GM21360 (cell line): Measurements from ENCODE around the gene ITGB2.

Source experiments
- ATAC-seq: cut with Tn5 transposase; IDR thresholded peaks from one replicate; pipeline ENCODE4 v1.9.1; 2021; ENCODE audit warnings: mild to moderate bottlenecking, moderate library complexity; ENCODE audit not compliant: unreplicated experiment

ITGB2 gene

GRCh38 chr21:44955798-44956175 lies 35.1 kb upstream of the ITGB2 start:
- no peak for ATAC-seq

DNA sequence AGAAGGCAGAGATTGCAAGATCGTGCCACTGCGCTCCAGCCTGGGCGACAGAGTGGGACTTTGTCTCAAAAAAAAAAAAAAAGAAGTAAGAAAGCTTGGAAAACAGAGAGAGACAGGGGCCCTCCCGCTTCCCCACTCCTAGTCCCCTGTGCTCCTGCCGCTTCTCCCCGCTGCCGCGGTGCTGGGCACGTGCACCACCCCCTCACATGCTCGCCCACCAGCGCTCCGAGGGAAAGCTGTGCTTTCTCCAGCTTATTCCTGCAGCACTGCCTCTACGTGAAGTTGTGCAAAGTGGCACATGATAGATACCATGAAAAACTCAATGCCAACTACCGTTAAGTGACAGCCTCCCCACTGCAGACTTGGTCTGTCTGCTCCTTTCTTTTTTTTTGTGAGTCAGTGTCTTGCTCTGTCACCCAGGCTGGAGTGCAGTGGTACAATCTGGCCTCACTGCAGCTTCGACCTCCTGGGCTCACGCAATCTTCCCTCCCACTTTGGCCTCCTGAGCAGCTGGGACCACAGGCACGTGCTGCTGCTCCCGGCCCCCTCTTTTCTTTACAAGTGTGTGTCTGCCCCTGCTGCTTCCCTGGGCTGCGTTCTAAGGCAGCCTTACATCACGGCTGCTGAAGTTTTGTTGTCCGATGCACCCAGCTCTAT lies 34.6 kb upstream of the ITGB2 start:
- no peak for ATAC-seq

DNA sequence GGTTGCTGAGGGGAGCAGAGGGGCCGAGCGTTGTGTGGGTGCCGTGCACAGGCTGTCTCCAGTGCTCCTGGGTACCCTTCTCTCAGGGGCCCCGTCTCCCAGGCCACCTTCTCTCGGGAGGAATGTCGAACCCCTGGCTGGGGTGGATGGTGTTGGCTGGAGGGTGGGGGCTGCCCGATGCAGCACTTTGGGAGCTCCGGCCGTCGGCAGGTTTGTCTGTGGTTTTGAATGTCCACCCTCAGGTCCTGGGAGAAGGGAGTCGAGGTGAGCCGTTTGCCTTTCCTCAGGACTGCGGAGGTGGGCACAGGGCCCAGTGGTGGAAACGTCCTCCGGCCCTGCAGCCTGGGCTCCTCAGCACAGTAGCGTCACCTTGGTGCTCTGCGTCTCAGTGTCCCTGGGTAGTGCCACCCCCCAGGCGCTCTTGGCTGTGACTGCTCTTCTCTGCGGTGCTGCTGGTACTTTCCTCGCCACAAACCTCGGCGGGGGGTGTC lies 33.6 kb upstream of the ITGB2 start:
- no peak for ATAC-seq

DNA sequence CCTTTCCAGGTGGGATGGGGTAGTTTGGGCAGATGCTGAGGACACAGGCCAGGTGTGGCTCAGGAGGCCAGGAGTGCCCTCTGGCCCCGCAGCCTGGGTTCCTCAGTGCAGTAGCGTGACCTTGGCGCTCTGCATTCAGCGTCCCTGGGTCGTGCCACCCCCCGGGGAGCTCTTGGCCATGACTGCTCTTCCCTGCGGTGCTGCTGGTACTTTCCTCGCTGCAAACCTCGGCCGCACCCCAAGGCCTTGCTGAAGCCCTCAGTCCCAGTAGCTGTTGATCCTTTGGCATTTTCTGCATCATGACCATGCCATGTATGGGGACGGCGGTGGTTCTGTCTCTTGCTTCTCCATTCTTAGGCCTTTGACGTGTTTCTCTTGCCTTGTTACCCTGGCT lies 32.9 kb upstream of the ITGB2 start:
- ATAC-seq = no peak

DNA sequence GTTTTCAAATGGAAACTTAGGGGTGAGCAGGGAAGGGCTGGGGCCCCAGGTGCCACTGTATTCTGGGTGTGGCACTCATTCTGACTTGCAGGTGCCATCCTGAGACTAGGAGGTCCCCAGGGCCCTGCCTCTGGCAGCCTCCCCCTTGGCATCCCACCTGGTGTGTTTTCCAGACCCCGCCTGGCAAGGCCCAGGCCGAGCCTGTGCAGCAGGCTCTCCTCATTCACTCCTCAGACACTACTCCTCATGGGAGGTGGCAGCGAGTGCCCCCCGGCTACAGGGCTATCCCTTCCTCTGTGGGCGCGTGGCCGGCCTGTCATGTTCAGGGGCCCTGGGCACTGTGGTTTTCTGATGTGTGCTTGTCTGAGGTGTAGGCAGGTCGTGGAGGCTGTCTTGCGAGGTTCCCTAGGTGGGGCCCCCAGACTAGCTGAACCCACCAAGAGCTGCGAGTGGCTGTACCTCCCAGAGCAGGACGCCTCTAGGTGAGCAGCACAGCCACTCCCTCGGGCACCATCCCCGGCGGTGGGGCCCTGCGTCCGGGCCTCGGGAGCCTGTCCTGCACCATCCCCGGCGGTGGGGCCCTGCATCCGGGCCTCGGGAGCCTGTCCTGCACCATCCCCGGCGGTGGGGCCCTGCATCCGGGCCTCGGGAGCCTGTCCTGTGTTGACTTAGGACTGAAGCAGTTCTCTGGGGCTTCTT lies 32.4 kb upstream of the ITGB2 start:
- ATAC-seq = no peak

DNA sequence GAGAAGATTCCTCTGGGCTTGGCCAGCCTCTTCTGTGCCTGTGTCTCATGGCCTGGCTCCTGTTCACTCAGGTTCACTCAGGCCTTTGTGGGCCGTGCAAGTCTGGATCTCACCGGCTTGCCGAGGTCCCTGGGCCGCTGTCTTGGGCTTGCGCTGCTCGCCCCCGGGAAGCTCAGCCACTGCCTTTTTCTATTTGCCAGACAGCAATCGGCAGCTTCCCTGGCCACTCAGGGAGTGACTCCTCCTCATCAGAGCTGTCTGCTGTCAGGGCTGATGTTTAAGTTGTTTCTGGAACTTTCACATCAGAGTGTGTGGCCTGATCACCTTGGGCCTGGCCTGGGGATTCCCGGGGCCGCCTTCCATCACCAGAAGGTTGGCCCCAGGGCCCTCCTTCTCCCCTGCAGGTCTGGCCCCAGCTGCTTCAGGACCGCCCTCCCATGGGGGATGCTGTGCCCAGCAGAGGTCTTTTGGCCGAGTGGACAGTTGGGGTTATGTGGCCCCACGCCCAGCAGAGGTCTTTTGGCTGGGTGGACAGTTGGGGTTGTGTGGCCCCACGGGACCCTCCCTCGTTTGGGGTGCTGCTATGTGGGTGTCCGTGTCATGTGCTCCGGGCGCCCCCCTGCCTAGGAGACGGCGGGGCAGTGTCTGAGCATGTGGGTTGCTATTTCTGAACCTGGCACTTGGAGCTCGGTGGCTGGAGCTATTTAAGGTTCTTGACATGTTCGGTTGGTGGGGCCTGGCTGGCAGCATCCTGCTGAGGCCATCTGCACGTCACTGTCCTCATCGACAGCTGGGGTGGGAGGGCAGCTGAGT lies 31.6 kb upstream of the ITGB2 start:
- ATAC-seq = no peak

DNA sequence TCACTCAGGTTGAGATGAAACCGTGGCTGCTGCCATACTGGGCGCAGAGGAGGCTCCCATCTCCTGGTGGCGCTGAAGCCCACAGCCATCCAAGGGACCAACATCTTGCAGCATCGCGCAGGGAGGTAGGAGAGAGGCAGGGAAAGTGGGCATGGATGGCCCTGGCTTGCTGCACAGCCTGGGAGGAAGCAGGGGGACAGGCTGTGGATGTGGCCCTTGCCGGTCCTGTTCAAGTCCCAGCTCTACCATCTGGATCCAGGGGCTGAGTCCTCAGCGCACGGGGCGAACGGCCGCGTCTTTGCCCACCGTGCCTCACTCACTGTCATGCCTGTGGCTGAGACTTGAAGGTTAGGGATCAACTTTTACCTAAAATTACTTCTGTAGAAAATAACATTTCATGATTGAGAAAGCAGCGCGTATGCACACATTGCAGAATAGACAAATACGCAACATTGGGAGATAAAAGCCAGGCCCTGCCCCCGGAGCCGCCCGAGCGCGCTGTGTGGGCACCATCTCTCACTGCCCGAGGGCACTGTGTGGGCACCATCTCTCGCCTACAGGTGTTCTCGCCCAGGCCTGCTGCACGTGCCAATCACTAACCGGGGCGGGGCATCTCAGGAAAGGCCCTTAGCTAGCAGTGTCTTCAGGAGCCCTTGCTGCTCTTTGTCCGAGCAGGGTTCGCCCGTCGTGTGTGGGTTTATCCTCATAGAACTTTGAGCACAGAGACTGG lies 30.7 kb upstream of the ITGB2 start:
- ATAC-seq = no peak

DNA sequence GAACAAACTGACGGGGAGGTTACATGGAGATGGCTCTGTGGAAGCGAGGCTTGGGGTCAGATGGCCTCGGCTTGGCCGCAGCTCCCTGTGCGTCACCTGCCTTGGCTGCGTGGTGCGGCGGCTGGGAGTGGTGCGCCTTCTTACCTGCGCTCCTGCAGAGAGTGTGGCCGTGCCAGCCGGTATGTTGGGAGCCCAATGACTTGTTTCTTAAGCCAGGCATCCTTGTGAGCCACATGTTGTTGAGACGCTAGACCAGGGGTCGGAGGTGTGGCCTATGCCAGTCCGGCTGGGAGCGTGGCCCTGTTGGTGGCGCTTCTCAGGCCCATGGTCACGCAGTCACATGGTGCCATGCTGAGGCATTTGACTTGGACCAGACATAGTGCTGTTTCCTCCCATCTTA lies 29.7 kb upstream of the ITGB2 start:
- ATAC-seq = no peak

- ATAC-seq = no peak
Measured at GRCh38 chr21:44949779-44950198, 29.1 kb upstream of the ITGB2 start.

- ATAC-seq = no peak
Measured at GRCh38 chr21:44949161-44949778, 28.6 kb upstream of the ITGB2 start.

DNA sequence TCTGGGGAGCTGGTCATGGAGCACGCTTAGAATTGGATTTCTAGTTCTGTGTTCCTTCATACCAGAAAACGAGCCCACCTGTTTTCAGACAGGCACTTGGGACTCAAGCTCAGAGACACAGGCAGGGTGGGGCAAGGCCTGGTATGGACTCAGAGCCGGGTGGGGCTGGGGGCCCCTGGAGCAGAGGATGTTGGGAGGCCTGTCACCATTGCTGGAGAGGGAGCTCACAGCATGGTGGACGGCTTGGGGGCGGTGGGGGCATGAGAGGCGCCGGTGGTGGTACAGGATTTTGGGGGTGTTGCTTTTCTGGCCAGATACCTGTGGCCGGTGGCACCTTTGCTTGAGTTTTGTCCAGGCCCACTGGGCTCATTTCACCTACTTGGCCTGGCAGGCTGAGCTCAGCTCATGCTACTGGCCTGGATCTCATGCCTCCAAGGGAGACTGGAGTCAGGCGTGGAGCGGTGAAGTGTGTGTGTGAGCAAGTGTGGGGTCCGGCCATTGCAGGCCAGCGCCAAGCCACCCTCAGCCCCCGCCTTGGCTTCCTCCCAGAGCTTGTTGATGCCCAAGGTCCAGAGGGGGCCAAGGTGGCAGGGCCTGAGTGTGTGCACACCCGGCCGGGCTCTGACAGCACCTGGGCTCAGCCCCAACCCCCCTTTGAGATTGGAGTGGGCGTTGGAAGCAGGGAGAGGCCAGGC lies 27.9 kb upstream of the ITGB2 start:
- ATAC-seq = no peak

DNA sequence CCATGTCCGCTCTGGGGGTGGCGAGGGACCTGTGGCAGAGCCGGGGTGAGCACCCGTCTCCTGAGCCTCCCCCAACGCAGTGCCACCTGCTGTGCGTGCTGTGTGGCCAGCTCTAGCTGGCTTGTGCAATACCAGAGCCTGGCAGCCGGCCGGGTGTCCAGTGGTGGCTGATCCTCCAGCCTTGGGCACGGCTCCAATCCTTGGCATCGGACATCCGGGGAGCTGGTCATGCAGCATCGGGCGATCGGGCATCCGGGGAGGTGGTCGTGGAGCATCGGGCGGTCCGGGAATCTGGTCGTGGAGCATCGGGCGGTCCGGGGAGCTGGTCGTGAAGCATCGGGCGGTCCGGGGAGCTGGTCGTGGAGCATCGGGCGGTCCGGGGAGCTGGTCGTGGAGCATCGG lies 27.2 kb upstream of the ITGB2 start:
- no peak for ATAC-seq

DNA sequence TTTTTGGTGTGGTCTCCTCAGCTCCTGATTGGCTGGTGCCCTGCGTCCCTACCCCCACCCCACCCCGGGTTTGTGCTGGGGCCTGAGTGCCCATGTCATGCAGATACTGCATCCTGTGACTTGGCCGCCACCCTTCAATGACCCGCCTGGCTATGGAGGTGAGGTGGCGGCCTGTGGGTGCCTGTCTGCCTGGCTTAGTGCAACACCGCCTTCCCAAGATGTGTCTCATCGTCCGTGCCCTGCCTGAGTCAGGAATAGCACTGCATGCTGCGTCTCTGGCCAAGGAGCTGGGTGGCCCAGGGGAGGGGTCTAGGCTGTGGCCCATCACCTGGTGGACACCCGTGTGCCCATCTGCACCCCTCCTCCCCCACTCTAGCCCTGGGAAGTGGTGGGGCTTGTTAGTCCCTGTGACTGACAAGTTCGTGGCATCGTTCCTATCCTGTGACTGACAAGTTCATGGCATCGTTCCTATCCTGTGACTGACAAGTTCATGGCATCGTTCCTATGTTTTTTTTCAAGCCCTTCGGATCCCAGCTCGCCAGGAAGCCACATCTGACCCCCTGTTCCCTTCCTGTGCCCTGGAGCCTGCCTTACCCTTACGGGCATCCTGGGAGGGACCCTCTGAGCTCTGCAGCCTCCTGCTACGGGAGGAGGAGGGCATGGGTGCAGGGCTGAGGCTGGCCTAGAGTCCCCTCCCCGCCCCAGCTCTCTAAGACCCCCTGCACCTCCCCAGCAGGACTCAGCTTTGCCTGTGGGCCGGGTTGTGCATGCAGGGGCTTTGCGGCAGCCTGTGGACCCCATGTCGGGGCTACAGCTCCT lies 26.6 kb upstream of the ITGB2 start:
- ATAC-seq = no peak

GRCh38 chr21:44946254-44947041 lies 25.7 kb upstream of the ITGB2 start:
- ATAC-seq = no peak

DNA sequence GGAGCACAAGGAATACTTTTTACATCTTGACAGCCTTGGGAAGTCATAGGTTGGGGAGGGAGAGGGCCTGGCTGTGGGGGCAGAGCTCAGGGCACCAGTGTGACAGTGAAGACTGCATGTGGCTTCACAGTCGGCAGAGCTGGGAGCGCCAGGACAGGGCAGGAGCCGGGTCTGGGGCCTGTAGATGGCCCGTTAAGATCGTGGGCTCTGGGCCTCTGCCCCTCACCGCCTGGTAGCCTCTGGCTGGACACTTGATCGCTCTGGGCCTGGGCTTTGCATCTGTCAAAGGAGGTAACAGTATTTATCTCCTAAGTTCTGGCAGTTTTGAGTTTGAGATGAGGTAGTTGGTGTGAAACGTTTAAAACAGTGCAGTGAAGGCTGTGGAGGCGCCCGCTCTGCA lies 23.9 kb upstream of the ITGB2 start:
- no peak for ATAC-seq

DNA sequence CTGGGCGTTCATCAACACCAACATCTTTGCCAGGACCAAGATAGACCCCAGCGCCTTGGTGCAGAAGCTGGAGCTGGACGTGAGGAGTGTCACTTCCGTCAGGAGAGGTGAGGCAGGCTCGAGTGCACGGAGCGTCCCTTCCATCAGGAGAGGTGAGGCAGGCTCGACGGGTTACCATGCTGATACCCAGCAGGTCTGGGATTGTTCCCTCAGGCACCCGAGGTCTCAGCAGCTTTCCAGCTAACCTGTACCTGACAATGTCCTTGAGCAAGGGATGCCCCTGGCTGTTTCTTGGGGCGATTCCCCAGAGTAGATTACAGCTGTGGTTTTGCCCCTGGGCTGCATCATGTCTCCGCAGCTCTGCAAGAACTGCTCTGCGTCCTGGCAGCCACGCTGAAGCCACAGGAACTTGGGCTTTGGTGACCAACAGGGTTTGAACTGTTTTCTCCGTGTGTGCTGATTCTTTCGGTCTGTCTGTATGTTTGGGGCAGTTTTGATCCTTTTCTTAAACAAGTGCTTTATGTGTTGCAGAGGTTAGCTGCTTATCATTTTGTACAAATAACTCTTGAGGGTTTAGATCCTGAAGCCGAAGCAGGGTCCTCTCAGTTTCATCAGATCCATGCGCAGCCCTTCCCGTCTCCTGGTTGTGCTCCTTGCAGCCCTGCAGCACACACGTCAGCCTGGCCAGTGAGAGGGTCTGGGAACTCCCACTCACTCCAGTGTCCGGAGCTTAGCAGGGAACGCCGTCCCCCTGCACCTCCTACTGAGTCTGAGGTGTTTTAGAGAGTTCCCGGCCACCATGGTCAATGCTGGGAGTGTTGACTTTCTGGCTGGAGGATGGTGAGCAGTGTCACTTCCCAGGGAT lies 23.2 kb upstream of the ITGB2 start:
- ATAC-seq = no peak

- no peak for ATAC-seq
Measured at GRCh38 chr21:44943005-44943685, 22.4 kb upstream of the ITGB2 start.
